KG1 (cell line): ENCODE measurements around the gene MRPL50.

Source experiments
- DNase-seq: peaks from one replicate; lab custom pipeline; 2025; lab: John Stamatoyannopoulos, UW

Gene MRPL50

GRCh38 chr9:101375546-101375945 lies 22.9 kb downstream of the MRPL50 start:
- DNase-seq = no peak

- DNase-seq = no peak
These were observed 25.9 kb downstream of the MRPL50 start for GRCh38 chr9:101372327-101373118.

- DNase-seq = no peak
These were observed 26.6 kb downstream of the MRPL50 start for GRCh38 chr9:101371813-101372212.

- no peak for DNase-seq
These were observed 28.4 kb downstream of the MRPL50 start for GRCh38 chr9:101369884-101370531.

- DNase-seq = no peak
These were observed 29.1 kb downstream of the MRPL50 start for GRCh38 chr9:101369286-101369685.

GRCh38 chr9:101367323-101367722 lies 31.1 kb downstream of the MRPL50 start:
- DNase-seq = no peak

GRCh38 chr9:101366038-101366756 lies 32.2 kb downstream of the MRPL50 start:
- DNase-seq = no peak

GRCh38 chr9:101365181-101365580 lies 33.2 kb downstream of the MRPL50 start:
- no peak for DNase-seq

- no peak for DNase-seq
These were observed 36.0 kb downstream of the MRPL50 start for GRCh38 chr9:101362450-101362849.

- no peak for DNase-seq
These were observed 37.8 kb downstream of the MRPL50 start for GRCh38 chr9:101360647-101361046.

GRCh38 chr9:101359679-101360078 lies 38.7 kb downstream of the MRPL50 start:
- no peak for DNase-seq

- DNase-seq = no peak
These were observed 41.8 kb downstream of the MRPL50 start for GRCh38 chr9:101356619-101357018.

GRCh38 chr9:101354765-101355708 lies 43.4 kb downstream of the MRPL50 start:
- DNase-seq = no peak

GRCh38 chr9:101354143-101354764 lies 44.2 kb downstream of the MRPL50 start:
- no peak for DNase-seq

- DNase-seq = no peak
These were observed 44.7 kb downstream of the MRPL50 start for GRCh38 chr9:101353683-101354082.

GRCh38 chr9:101352892-101353463 lies 45.4 kb downstream of the MRPL50 start:
- DNase-seq = no peak

- DNase-seq = no peak
These were observed 48.1 kb downstream of the MRPL50 start for GRCh38 chr9:101350285-101350684.

- DNase-seq = no peak
These were observed 55.8 kb downstream of the MRPL50 start for GRCh38 chr9:101342595-101342994.

GRCh38 chr9:101341958-101342357 lies 56.5 kb downstream of the MRPL50 start:
- no peak for DNase-seq
